ENCODE measurements around the gene LIN7A. TPM values are rescaled to one million over a fixed set of nuclear protein-coding genes. Genes with fewer than 3 reads are reported as not detected.

The LIN7A gene
- total and polyA plus RNA-seq, 7 donors = 0.60 to 10.7 (median 4.6) TPM

DNA sequence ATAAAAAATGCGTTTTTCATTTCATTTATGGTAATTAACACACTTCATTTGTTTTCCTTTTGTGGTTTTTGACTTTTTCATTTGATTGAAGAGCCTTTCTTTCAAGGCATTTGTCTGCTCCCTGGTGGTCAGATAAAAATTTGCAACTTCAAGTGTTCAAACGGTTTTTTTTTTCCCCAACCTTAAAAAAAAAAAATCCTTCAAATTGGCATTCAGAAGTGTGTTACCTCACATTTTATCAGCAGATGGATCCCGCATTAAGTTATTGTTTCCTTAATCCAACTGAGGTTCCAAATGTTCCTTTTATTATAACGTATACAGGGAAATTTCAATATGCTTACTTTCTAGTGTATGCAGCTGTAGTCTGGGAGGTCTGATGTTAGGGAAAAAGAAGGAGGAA is 173.9 kb downstream of the LIN7A start:
- intact Hi-C loops (cut with DNase I) = loop anchor here (10.0 kb wide), 1 partner anchor 349 kb away; no protein-coding TSS in a partner anchor
- no peak for TF ChIP-seq POLR2A (IDR thresholded peaks at IDR 0.05)
- TF ChIP-seq, protein P1, sequence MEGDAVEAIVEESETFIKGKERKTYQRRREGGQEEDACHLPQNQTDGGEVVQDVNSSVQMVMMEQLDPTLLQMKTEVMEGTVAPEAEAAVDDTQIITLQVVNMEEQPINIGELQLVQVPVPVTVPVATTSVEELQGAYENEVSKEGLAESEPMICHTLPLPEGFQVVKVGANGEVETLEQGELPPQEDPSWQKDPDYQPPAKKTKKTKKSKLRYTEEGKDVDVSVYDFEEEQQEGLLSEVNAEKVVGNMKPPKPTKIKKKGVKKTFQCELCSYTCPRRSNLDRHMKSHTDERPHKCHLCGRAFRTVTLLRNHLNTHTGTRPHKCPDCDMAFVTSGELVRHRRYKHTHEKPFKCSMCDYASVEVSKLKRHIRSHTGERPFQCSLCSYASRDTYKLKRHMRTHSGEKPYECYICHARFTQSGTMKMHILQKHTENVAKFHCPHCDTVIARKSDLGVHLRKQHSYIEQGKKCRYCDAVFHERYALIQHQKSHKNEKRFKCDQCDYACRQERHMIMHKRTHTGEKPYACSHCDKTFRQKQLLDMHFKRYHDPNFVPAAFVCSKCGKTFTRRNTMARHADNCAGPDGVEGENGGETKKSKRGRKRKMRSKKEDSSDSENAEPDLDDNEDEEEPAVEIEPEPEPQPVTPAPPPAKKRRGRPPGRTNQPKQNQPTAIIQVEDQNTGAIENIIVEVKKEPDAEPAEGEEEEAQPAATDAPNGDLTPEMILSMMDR (IDR thresholded peaks at IDR 0.05) = peak in 2 of 4 experiments; percentile 28 to 44

DNA sequence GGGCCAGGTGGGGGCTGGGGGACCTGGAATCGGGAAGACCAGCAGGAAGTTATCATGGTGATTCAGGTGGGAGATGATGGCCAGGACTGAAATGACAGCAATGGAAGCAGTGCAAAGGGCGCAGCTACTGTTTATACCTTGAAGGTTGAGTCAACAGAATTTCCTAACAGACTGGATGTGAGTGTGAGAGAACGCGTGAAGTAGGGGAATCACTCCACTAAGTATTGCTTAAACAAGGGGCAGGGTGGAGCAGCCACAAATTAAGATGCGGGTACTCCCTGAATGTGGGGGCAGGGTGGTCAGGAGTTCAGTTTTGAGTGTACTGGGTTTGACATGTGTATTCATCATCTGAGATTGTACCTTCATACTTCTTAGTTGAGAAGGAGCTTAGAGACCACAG is 175.9 kb downstream of the LIN7A start:
- intact Hi-C loops (cut with DNase I) = loop anchor here (10.0 kb wide), 1 partner anchor 347 kb away; no protein-coding TSS in a partner anchor
- H3K4me3 ChIP-seq = no peak overlapping the region
- no peaks in the 10 kb centered on the region for H3K9me3 ChIP-seq
- H3K4me1 ChIP-seq = no peaks in the 10 kb centered on the region
- H3K27ac ChIP-seq = no peak overlapping the region
- no peak for TF ChIP-seq POLR2A (IDR thresholded peaks at IDR 0.05)
- no peak for DNase-seq
- no peaks in the 10 kb centered on the region for H3K36me3 ChIP-seq
- 23 to 66% methylated on average over 5 of the region's 5 CpGs for WGBS, 2 donors
- no peaks in the 10 kb centered on the region for H3K27me3 ChIP-seq

More for the DNA sequence above, 173.9 kb downstream of the LIN7A start:
- no peaks in the 10 kb centered on the region for H3K9me3 ChIP-seq
- no peak for DNase-seq
- no peaks in the 10 kb centered on the region for H3K27me3 ChIP-seq
- no peaks in the 10 kb centered on the region for H3K36me3 ChIP-seq
- H3K4me1 ChIP-seq = no peaks in the 10 kb centered on the region
- H3K4me3 ChIP-seq = no peak overlapping the region
- 4 to 12% methylated on average over 4 of the region's 4 CpGs for WGBS, 2 donors
- H3K27ac ChIP-seq = no peak overlapping the region

DNA sequence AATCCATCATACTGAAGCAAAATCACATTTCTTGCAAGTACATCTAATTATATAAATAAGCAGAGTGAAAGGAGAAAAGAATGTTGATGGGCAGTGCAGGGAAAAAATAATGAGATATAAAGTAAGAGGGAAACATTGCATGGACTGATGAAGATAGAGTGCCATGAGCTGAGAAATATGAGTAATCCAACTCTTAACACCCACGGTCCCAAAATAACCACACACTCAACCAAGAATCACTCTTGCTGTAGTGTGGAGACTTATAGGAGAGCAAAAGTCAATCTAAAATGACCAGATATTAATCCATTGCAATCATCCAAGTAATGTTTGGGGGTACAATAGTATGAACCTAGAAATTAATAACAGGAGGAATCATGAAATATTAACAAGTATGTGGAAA is 180.9 kb downstream of the LIN7A start:
- 73 to 88% methylated on average over 1 of the region's 1 CpG for WGBS, 2 donors
- Histone ChIP-seq H3K27ac (no peak overlapping the region), H3K9me3 (no peaks in the 10 kb centered on the region), H3K4me1 (no peaks in the 10 kb centered on the region), H3K4me3 (no peak overlapping the region), H3K36me3 (no peaks in the 10 kb centered on the region), H3K27me3 (no peaks in the 10 kb centered on the region)
- intact Hi-C loops (cut with DNase I) = no loop called here
- no peak for DNase-seq
- TF ChIP-seq POLR2AphosphoS5 (IDR thresholded peaks at IDR 0.05) (no peak), EP300 (IDR thresholded peaks at IDR 0.05) (no peak), POLR2A (IDR thresholded peaks at IDR 0.05) (no peak)
- TF ChIP-seq, protein P1 (IDR thresholded peaks at IDR 0.05) = no peak

DNA sequence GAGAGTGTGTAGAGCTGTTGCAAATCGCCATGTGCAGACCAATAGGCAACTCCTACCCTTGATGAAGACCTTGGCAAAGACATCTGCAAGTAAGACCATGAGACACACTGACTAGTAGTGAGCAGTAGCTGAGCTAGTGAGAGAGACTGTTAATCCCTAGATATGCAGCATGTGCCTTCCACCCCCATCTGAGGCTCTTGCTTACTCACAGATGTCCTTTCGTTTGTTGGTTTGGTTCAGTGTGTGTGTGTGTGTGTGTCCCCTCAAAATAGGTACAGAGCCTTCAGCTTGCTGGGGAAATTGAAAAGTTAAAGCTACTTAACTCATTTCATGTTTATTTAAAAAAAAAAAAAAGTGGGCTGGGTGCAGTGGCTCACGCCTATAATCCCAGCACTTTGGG is 183.5 kb downstream of the LIN7A start:
- H3K4me3 ChIP-seq = no peak overlapping the region
- WGBS, 2 donors = 80 to 91% methylated on average over 3 of the region's 3 CpGs
- H3K27ac ChIP-seq = no peak overlapping the region
- no peaks in the 10 kb centered on the region for H3K27me3 ChIP-seq
- no peak for DNase-seq
- TF ChIP-seq POLR2AphosphoS5 (IDR thresholded peaks at IDR 0.05) = no peak
- TF ChIP-seq, protein P1 (IDR thresholded peaks at IDR 0.05) = no peak
- TF ChIP-seq POLR2A (IDR thresholded peaks at IDR 0.05) = no peak
- no peak for TF ChIP-seq EP300 (IDR thresholded peaks at IDR 0.05)
- intact Hi-C loops (cut with DNase I) = no loop called here
- H3K9me3 ChIP-seq = no peaks in the 10 kb centered on the region
- H3K36me3 ChIP-seq = no peaks in the 10 kb centered on the region
- H3K4me1 ChIP-seq = no peaks in the 10 kb centered on the region

GRCh38 chr12:80752464-80752863 is 185.3 kb downstream of the LIN7A start:
- Histone ChIP-seq H3K36me3 (no peaks in the 10 kb centered on the region), H3K4me1 (no peaks in the 10 kb centered on the region), H3K27me3 (no peaks in the 10 kb centered on the region), H3K27ac (no peak overlapping the region), H3K4me3 (no peak overlapping the region), H3K9me3 (no peaks in the 10 kb centered on the region)
- no peak for DNase-seq
- TF ChIP-seq POLR2AphosphoS5 (IDR thresholded peaks at IDR 0.05) (no peak), POLR2A (IDR thresholded peaks at IDR 0.05) (no peak), EP300 (IDR thresholded peaks at IDR 0.05) (no peak)
- TF ChIP-seq, protein P1 (IDR thresholded peaks at IDR 0.05) = no peak
- intact Hi-C loops (cut with DNase I) = no loop called here
